Endothelial cell of umbilical vein (primary cell): Measurements from ENCODE around the gene FGFR1OP2. TPM values are rescaled to one million over a fixed set of nuclear protein-coding genes. Genes with fewer than 3 reads are reported as not detected.

Source experiments
- BruUV-seq: library from RNA; stranded (reverse); fragments of 400-500 nt; replicated peaks from 2 replicates; lab custom pipeline; 2021; lab: Mats Ljungman, UMichigan
- CTCF ChIA-PET: fragments of 300-600, 350-600 bp; sonication (Branson Sonifier 250); formaldehyde crosslinking; loops from one replicate; lab custom pipeline; 2021; ENCODE audit warnings: antibody characterized with exemption, inconsistent platforms; lab: Charles Lee
- POLR2A ChIA-PET: fragments of 300-600, 350-600 bp; sonication (Branson Sonifier 250); formaldehyde crosslinking; loops from one replicate; lab custom pipeline; 2021; ENCODE audit warnings: antibody characterized with exemption, inconsistent platforms; lab: Charles Lee
- DNase-seq: peaks from one replicate; pipeline ENCODE4 v3.0.0-alpha.2; 2011; ENCODE audit warnings: low read depth, low spot score
- FAIRE-seq: peaks from 2 replicates; lab custom pipeline; 2011; peaks lifted over from hg19 to GRCh38; lab: Jason Lieb, UNC
- H2AFZ ChIP-seq: 2 replicates; pipeline ENCODE4 v1.6.0; 2012; ENCODE audit warnings: low read depth, low read length, control low read depth, inconsistent platforms
- H3K27ac ChIP-seq: 2 replicates; pipeline ENCODE4 v1.5.1; 2011; ENCODE audit warnings: low read depth, mild to moderate bottlenecking, control low read depth, low read length, moderate library complexity; ENCODE audit not compliant: insufficient read depth
- H3K27me3 ChIP-seq, 2 experiments: 2 replicates each; pipeline versions ENCODE4 v1.6.0 to v1.6.1; 2011; ENCODE audit warnings: low read length in 2 of 2, mixed read lengths in 1 of 2; ENCODE audit not compliant: control insufficient read depth in 2 of 2, insufficient read depth in 2 of 2
- H3K36me3 ChIP-seq, 2 experiments: 2 replicates in 1 of 2; 3 replicates in 1 of 2; pipeline ENCODE4 v1.5.1; 2011; ENCODE audit warnings: low read length in 2 of 2, mild to moderate bottlenecking in 1 of 2, moderate library complexity in 1 of 2; ENCODE audit not compliant: control insufficient read depth in 2 of 2, insufficient read depth in 2 of 2; ENCODE audit errors: extremely low read depth in 1 of 2
- H3K4me1 ChIP-seq: 3 replicates; pipeline ENCODE4 v1.5.1; 2011; ENCODE audit warnings: mild to moderate bottlenecking, low read length; ENCODE audit not compliant: control insufficient read depth, insufficient read depth; ENCODE audit errors: extremely low read depth
- H3K4me2 ChIP-seq: 2 replicates; pipeline ENCODE4 v1.6.1; 2011; ENCODE audit warnings: low read length, control low read depth, mixed read lengths; ENCODE audit not compliant: insufficient read depth
- H3K4me3 ChIP-seq, 3 experiments: fragments of 200-600 bp in 1 of 3; sonication (generic), shearing (Covaris generic) in 1 of 3; replicated peaks in 1 of 3; 2 replicates each; pipeline ENCODE4 v1.5.1; 2011 to 2016; ENCODE audit warnings: control low read depth in 3 of 3, low read length in 3 of 3, mild to moderate bottlenecking in 2 of 3, inconsistent platforms in 1 of 3, low read depth in 1 of 3, moderate library complexity in 1 of 3; ENCODE audit not compliant: insufficient read depth in 1 of 3
- H3K79me2 ChIP-seq: 2 replicates; pipeline ENCODE4 v1.6.0; 2012; ENCODE audit warnings: low read length, inconsistent platforms; ENCODE audit not compliant: control insufficient read depth, insufficient read depth
- H3K9ac ChIP-seq: replicated peaks from 2 replicates; pipeline ENCODE3; 2011; ENCODE audit warnings: low read length, control low read depth; ENCODE audit not compliant: insufficient read depth; ENCODE audit errors: extremely low read depth
- H3K9me1 ChIP-seq: replicated peaks from 3 replicates; pipeline ENCODE4 v1.6.0; 2011; ENCODE audit warnings: mild to moderate bottlenecking, low read length; ENCODE audit not compliant: control insufficient read depth, insufficient read depth; ENCODE audit errors: extremely low read depth
- H3K9me3 ChIP-seq: replicated peaks from 2 replicates; pipeline ENCODE4 v1.5.1; 2012; ENCODE audit warnings: low read length, inconsistent platforms; ENCODE audit not compliant: control insufficient read depth, insufficient read depth
- H4K20me1 ChIP-seq: replicated peaks from 2 replicates; pipeline ENCODE3; 2011; ENCODE audit warnings: mild to moderate bottlenecking, low read length; ENCODE audit not compliant: control insufficient read depth, insufficient read depth; ENCODE audit errors: extremely low read depth
- CTCF ChIP-seq, 2 donors: IDR thresholded peaks; 1 replicate in 1 of 2; 2 replicates in 1 of 2; pipeline ENCODE4 v1.5.1; 2011; ENCODE audit warnings: low read length in 2 of 2, mild to moderate bottlenecking in 2 of 2, moderate library complexity in 2 of 2, control low read depth in 1 of 2, inconsistent platforms in 1 of 2, low read depth in 1 of 2; ENCODE audit not compliant: insufficient read depth in 1 of 2; ENCODE audit errors: extremely low read depth in 1 of 2
- EZH2 ChIP-seq: IDR thresholded peaks from 2 replicates; pipeline ENCODE4 v1.6.1; 2012; ENCODE audit warnings: borderline replicate concordance, low read depth, mild to moderate bottlenecking, moderate library complexity, low read length, inconsistent platforms; ENCODE audit not compliant: severe bottlenecking
- FOS ChIP-seq: IDR thresholded peaks from 2 replicates; pipeline ENCODE4 v1.6.1; 2011; ENCODE audit warnings: mild to moderate bottlenecking, low read length, moderate library complexity, borderline replicate concordance; ENCODE audit not compliant: insufficient read depth
- GATA2 ChIP-seq: IDR thresholded peaks from 2 replicates; pipeline ENCODE4 v1.7.0; 2011; ENCODE audit warnings: low read depth, mild to moderate bottlenecking, moderate library complexity, mixed read lengths, low read length; ENCODE audit not compliant: insufficient read length, insufficient read depth
- JUN ChIP-seq: IDR thresholded peaks from 2 replicates; pipeline ENCODE4 v1.6.1; 2011; ENCODE audit warnings: borderline replicate concordance, low read depth; ENCODE audit not compliant: insufficient read length, insufficient read depth
- MAX ChIP-seq: IDR thresholded peaks from 2 replicates; pipeline ENCODE4 v1.6.1; 2011; ENCODE audit not compliant: insufficient read depth, insufficient read length
- MYC ChIP-seq: IDR thresholded peaks from one replicate; pipeline ENCODE4 v1.6.1; 2011; ENCODE audit warnings: mild to moderate bottlenecking, low read depth, low read length
- POLR2A ChIP-seq: IDR thresholded peaks from 2 replicates; pipeline ENCODE4 v1.6.1; 2012; ENCODE audit warnings: low read depth, mild to moderate bottlenecking, control low read depth, low read length
- POLR2AphosphoS5 ChIP-seq: IDR thresholded peaks from 2 replicates; pipeline ENCODE4 v1.6.1; 2012; ENCODE audit warnings: low read depth, mild to moderate bottlenecking, control low read depth, low read length, moderate library complexity; ENCODE audit not compliant: insufficient read depth
- dilution Hi-C: fragments of 300-500 bp; cut with MboI; formaldehyde crosslinking; loops from one replicate; pipeline ENCODE4 v1.15.0; 2019; ENCODE audit warnings: low sequenced_read_pairs; ENCODE audit not compliant: extremely low pct_ligation_motif_present
- intact Hi-C: fragments of 100-400 bp; cut with micrococcal nuclease; formaldehyde crosslinking; loops from one replicate; pipeline ENCODE4 v1.10.0; 2022
- polyA plus RNA-seq, 4 experiments: library from polyadenylated mRNA; depleted of rRNA in 3 of 4; stranded (reverse) in 3 of 4; unstranded in 1 of 4; fragments of >200 nt; gene quantifications; 2 replicates each; pipeline versions ENCODE4 v1.2.1 to v1.2.3, GENCODE V29; 2011 to 2012; ENCODE audit warnings: missing spikeins in 1 of 4
- total RNA-seq: library from RNA; stranded (reverse); gene quantifications from 2 replicates; pipeline ENCODE4 v1.2.3, GENCODE V29; 2021

FGFR1OP2 gene
- total and polyA plus RNA-seq, 2 donors (not counting 3 experiments of a cell fraction or from before 2014, with no cell fraction given) = 22.7 to 49.3 TPM

- CTCF ChIA-PET = interaction anchor here (1.0 to 1.7 kb wide), 2 partner anchors 351 to 367 kb away, joined by 3 to 6 read pairs; no protein-coding TSS in a partner anchor
- dilution Hi-C loops (no loop called here), intact Hi-C loops (loop anchor here (5.0 to 10.0 kb wide), 2 partner anchors 355 to 763 kb away; no protein-coding TSS in a partner anchor)
- FAIRE-seq (no peak), DNase-seq (peak; percentile 40)
- Histone ChIP-seq H3K4me2 (peak overlapping the region; percentile 90), H4K20me1 (no peaks in the 10 kb centered on the region), H3K79me2 (peaks cover 89% of the 10 kb centered on the region), H3K9me3 (no peaks in the 10 kb centered on the region), H2AFZ (no peak overlapping the region), H3K27me3 (no peaks in the 10 kb centered on the region), H3K36me3 (no peaks in the 10 kb centered on the region), H3K9ac (peak overlapping the region; percentile 86), H3K4me3 (peak overlapping the region; percentile 49 to 94 (median 88)), H3K27ac (peak overlapping the region; percentile 82), H3K4me1 (peaks cover 49% of the 10 kb centered on the region), H3K9me1 (no peaks in the 10 kb centered on the region)
- TSS peak; percentile 39 for BruUV-seq
- TF ChIP-seq POLR2AphosphoS5 = no peak
- no peak for TF ChIP-seq GATA2
- TF ChIP-seq POLR2A = no peak
- no peak for TF ChIP-seq EZH2
- no peak for TF ChIP-seq MAX
- TF ChIP-seq MYC = no peak
- TF ChIP-seq JUN = no peak
- no peak for TF ChIP-seq CTCF (IDR thresholded peaks at IDR 0.05; ENCODE audit: extremely low read depth in 1 of 2, insufficient read depth in 1 of 2, low read depth in 1 of 2, low read length in 2 of 2)
- no peak for TF ChIP-seq FOS
- POLR2A ChIA-PET = no interaction called here
Measured at GRCh38 chr12:26939192-26939832, 1.0 kb downstream of the FGFR1OP2 start.
